ENCODE data around the gene ALS2CL.

ALS2CL gene

DNA sequence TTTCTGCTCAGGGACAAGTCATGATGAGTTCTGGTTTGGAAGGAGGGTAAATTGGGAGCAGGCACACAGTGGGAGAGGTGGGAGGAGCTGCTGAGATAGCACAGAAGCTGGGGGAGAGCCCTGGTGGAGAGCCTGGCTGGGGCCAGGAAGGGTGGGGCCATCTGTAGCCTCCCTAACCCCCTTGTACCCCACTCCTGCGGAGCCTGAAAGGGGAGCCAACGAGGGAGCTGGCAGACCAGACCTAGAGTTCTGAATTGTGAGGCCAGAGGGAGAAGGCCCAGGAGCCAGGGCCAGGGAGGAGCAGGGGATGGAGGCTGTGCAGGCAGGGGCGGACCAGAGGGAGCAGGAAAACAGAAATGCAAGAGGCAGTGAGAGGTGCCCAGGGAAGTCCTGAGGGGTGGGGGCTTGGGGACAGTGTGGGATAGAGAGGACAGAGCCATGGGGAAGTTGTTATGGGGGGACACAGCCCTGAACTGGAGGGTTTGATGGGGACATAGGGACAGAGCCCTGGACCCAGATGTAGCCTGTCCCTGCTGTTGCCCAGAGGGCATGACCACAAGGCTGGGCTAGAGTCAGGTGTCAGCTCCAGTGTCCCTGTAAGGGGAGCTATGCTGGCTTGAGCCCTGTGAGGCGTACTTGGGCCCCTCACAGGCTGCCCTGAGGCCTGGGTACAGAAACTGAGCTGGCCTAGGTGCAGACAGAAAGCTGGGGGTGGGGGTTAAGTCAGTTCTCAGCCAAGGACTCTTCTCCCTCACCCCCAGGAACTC is 8.9 kb upstream of the ALS2CL start:
- no peak for DNase-seq

DNA sequence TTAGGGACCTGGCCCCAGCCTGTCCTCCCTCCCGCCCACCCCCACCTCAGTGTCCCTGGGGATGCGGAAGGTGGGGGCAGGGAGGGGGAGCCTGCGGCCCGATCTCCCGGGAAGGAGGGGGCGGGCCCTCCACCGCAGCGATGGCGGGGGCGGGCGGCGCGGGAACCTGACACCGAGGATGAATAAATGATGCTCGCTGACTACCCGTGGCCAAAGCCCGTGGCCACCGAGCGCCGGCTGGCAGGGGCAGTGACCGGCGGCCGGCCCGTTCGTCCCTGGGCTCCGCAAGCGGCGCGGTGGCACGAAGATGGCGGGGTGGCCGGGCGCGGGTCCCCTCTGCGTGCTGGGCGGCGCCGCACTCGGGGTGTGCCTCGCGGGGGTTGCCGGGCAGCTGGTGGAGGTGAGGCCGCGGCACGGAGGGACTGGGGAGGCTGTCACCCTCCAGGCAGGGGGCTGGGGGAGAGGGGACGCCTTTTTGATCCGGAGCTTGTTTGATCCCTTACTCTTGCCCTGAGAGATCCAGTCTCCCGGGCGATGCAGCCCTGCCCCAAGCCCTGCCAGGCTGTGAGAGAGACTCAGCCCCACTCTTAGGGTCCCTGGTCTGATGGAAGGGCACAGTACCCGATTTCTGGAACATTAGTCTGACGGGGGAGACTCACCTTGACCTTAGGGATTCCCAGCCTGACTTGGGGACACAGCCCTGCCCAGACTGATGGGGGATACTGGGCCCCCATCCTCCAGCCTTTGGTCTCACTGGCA is 7.9 kb upstream of the ALS2CL start, which contains the start of gene TMIE:
Gene TMIE, plus strand, starts transcription at position 212 of the 759 bp plus-strand sequence. Its CDS starts 96 bp downstream, at position 308.
- no peak for DNase-seq

DNA sequence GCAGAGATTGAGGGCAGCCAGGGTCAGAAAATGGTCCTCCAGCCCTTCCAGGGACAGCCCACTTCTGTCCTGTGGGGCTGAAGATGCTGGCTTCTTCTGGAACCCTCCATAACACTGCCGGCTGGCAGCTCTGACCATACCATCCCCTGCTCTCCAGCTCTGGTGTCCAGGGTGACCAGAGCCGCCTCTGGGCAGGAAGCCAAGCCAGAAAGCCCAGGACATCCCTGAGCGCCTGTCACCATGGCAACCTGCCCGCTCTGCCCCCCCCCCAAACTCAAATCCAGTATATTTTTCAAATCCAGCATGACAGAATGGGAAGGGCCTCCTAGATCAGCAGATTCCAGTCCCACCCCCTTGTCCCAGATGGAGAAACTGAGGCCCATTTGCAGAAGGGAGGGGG is 7.3 kb upstream of the ALS2CL start:
- no peak for DNase-seq

DNA sequence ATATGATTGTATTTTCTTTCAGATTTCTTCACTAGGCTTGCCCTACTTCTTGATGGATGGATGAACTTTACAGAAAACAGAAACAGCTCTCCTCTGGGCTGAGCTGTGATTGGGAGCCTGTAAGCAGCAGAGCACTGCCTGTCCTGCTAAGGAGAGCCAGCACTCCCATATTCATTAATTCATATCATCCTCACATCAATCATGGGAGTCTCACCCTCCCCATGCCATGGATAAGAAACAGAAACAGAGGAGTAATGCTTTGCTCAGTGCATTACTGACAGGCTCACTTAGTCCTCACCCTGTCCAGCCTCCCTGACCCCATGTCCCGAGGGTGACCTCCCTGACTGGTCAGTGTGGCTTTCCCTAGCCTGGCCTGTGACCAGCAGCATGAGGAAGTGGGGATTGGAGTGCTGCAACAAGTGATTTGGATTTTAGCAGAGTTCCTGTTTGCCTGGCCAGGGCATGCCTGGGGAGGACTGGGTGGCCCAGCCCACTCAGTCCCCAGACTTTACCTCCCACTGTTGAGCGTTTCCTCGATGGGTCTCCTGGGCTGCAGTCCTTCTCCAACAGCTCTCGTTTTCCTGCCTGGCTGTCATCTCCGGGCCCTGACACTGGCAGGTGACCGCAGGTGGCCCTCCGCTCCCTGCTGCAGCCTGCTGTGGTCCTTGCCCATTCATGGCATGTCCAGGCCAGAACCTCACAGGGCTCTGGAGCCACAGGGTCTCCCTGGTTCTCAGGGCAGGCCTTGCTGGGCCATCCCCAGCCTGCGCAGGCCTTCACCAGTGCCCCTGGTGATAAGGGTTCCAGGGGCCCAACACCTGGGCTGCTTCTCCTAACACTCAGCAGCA is 6.4 kb upstream of the ALS2CL start:
- DNase-seq: no peak

DNA sequence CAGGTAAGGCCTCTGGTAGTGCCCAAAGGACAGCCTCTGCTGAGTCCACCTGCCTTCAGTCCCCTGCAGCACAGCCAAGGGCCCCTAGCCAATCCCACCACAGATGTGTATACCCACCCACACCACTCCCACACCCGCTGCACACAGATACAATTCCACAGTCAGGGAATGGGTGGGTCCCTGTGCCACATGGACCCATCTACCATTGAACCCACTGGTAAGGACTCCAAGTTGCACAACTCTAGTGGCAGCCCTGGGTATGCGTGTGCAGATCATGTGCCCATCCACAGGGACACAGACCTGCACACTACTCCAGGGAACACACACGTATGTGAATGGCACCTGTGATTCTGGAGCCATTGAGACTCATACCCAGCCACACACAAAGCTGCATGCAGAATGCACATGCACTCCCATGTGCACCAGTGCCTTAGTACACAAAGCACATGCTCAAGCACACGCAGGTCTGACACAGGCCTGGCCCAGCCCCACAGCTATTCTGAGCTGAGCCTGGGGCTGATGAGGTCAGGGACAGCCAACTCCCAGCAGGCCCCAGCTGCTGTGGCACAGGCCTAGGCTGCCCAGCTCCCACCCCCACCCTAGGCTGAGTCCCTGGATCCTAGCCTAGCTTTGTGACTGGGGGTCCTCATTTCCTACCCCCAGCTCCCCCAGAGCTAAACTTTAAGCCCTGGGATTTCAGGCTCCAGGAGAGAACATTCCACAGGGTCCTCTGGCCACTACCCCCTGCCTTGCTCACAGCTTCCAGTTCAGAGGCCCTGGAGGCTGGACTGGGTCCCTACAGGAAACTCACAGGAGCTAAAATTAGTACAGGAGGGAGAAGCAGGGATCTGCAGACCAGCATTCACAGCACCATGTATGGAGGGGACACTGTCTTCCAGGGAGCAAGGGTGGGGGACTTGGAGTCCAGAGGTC is 2.7 kb upstream of the ALS2CL start:
- no peak for DNase-seq

DNA sequence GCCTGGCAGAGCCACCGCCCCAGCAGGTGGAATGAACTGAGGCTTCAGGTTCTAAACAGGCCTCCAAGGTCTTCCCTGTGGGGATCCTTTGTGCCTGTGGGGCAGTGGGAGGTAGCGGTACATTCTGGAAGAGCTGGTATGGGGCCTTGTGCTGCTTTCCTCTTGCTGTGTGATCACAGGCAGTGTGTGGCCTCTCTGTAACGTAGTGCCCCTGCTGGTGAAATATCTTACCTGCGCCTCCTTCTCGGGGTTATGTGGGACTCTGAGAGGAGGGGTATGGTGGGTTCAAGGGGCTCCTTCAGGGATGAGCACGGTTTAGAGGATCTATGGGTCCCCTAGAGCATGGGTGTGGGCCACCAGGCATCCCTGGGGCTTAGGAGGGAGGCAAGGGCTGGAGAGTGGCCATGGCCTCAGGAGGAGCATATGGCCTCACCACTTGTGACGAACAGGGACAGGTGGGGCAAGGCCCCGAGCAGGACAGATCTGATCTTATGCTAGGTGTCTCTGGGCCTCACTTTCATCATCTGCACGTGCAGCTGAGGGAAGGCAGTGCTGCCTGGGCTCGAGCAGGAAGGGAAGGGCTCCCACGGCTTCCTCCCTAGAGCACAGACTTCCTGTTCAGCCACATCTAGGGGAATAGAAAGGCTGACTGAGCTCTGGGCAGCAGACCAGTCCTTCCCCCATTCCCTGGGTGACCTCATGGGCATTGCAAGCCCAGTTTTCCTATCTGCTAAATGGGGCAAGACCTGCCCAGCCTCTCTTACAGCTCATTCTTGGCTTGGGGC is 1.9 kb upstream of the ALS2CL start:
- DNase-seq: no peak

DNA sequence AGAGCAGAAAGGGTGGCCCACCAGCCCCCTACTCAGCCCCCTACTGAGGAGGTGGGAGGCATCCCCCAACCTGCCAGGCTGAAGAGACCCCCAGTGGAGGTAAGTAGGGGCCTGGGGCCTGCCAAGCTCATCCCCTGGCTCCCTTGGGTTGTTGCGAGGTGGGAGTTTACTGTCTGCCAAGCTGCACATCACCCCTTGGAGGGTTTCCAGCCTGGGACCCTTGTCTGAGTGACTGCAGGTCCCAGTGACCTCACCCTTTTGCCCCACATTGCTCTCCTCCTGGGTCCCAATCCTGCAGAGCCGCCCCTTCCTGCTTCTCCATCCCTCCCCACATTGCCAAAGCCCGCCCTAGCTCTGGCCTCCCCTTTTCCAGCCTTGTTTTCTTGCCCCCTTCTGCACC is 1.0 kb upstream of the ALS2CL start:
- DNase-seq: no peak

DNA sequence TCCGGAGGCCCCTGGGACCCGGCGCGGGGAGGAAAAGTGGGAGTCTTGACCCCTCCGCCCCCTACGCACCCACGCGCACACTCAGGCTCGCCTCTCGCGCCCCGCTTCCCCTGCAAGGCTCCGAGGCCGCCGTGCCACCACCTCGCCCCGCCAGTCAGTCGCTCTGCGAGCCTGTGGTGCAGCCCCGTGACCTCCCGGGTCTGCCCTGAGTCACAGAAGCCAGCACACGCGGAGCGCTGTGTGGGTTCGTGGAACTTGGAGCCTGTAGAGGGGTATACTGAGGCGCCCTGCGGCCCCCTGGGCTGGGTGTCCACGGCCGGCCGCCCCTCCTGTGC is 380 bp upstream of the ALS2CL start:
- peak; percentile 56 for DNase-seq

DNA sequence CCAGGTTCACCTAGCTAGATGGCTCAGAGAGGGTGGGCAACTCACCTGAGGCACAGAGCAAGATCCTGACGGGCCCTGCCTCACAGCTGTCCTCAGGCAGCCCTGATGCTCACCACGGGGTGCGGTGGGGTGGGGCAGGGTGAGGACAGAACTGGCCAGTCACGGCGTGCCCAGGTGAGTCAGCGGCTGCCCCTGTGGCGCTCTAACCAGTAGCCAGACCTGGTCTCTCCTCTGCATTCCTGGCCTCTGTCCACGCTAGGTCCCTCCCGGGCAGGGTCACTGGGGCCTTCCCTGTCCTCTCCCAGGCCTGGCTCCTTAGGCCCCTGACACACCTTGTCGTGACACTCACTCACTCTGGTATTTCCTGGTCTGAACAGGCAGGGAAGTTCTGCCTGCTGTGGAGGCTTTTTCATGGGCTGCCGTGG is 901 bp downstream of the ALS2CL start:
- no peak for DNase-seq

DNA sequence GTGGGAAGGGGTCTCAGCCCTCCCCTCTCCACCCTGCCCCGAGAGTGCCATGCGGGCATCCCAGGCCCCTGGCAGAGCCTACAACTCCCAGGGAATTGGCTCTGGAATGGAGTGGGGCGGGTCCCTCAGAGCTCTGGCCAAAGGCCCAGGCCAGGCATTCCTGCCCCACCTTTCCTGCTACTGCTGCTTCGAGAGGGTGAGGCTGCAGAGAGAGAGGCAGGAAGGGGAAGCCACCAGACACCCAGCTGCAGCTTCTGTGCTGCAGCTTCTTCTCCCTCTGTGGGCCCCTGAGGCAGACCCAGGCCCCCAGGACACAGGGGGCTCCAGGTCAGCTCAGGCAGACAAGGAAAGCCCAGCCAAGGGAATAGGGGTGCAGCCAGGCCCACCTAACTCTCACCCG is 2.7 kb downstream of the ALS2CL start:
- DNase-seq: no peak

DNA sequence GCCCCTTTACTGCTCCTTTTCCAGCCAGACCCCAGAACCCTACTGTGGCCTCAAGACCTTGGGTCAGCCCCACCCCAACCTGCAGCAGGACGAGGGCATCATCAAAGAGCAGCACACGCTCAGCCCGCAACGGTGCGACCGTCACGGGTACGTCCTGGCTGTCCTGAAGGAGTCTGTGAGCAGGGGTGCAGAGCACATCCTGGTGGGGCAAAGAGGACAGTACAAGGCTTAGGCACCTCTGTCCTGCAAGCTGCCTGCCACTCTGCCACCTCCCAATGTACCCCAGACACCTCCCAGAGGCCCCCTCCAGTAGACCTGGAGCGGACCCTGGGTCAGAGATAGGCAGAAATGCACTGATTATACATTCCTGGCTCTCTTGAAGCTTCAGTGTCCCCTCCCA is 8.0 kb downstream of the ALS2CL start:
- DNase-seq: no peak

DNA sequence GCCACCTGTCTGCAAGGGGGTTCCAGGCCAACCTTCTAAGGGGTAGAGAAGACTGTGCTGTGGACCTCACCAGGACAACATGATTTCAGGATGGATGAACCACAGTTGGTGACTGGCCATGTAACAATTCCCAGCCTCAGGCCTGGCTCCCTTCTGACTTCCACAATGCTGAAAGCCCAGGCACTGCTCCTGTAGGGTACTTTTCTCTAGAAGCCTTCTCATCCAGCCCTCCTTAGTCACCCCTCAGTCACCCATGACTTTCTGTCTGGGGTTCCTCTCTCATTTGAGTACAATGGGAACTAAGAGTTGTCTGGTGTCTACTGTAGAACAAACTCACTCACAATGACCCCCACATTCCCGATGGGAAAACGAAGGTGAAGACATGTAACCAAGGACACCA is 8.6 kb downstream of the ALS2CL start:
- no peak for DNase-seq

DNA sequence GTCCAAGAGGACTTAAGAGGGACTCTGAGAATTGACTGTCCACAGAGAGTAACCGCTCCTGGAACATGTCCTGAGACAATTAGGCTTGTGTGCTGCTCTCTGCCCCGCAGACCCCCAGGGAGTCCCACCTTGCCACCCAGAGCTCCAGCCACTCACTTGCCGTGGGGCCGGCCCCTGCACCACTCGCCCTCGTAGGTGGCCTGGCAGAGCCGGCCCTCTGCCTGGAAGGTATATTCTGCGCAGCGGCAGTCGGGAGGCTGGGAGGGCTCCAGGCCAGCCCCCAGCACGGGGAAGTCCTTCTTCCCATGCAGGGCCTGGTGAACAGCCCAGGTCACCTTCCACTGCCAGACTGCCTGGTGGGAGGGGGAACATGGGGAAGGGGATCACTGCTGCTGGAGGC is 10.5 kb downstream of the ALS2CL start:
- DNase-seq: no peak

DNA sequence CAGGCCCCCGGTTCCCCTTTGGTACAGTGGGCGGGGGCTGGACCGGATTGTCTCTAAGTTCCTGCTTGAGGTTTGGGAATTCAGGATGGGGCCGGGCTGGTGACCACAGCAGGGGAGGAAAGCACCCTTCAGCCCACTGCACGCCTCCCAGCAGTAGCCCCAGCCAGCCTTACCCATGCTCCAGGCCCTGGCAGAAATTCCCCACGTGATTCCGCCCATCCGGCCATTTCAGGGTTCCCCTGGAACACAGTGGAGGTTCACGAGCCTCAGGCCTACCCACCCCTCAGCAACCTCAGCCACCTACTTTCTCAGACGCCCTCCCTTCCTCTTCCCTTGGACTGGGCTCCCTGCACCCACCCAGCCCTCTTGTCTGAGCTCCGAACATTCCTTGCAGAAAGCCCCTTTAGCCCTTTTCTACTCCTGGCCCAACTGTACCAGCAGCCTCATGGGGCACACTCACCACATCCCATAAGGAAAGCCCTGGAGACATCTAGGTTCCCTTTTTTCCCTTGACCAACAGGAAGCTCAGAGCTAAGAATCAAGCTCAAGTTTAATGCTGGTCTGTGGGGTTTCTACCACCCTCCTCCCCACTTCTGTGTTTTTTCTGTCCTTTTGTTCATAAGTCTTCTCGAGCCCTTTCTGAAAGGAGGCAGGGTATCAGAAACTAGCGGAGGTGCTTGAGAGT is 11.5 kb downstream of the ALS2CL start:
- no peak for DNase-seq

DNA sequence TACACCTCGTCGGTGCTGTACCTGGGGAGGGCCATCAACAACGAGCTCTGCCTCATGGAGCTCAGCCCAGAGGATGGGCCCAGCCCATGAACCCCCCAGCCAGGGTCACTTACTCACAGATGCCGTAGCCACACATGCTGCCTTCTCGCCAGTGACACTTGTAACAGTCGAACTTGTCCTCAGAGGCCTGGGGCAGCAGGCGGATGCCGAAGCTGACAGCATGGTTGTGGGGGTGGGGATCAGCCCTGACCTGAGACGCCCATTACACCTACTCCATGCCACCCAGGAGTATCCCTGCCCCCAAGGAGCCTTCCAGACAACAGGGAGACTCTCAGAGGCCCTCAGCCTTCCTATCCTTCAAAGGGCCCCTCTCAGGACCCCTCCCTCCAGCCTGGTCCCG is 12.1 kb downstream of the ALS2CL start:
- DNase-seq: no peak

DNA sequence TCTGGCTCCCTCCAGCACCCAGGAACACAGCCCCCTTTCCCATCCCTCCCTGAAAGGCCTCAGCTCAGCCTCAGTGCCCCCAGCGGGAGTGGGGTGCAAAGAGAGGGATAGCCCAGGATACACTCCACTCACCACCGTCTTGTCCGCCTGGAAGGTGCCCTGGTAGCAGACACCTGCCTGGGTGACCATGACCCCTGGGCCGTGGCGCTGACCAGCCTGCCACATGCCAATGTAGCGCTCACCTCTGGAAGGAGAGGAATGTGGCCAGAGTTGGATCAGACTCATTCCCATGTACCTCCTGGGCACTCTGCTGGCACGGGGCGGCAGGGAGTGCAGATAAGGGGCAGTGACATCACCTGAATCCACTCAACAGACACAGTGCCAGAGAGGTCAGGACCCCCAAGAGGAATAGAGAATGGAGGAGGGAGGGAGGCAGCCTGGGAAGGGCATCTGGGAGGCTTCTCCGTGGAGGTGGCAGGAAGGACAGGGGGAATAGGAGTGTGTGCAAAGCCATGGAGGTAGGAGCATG is 13.1 kb downstream of the ALS2CL start:
- DNase-seq: no peak

DNA sequence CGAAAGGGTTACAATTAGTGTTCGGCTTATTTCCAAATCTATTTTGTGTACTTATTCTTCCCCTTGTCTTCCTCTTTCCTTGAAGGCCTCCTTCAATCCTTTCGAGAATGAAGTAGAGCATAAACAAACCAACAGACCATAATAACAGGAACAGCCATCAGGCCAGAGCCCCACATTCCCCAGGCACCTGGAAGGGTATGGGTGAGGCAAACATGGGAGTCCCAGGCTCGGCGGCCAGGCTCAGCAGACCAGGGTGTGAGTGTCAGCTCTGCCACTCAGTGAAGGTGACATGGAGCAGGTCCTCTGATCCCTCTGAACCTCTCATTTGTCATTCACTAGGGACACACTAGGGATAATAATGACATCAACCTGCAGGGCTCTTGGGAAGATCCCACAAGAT is 13.8 kb downstream of the ALS2CL start:
- DNase-seq: no peak

DNA sequence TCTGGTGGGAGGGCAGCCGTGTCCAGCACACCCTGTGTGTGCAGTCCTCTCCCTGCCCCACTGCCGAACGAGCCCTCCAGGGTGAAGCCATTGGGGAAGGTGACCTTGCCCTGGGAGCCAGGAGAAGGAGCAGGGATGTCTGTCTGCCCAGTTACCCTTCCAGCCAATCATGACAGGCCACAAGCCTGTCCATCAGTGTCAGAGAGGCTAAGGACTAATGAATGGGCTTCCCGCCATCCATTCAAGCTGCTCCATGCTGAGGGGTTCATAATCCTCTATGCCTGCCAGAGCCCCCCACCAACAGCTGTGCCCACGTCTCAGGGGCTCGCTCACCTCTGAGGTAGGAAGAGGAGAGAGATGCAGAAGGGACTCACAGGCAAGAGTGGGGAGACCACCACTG is 15.2 kb downstream of the ALS2CL start:
- DNase-seq: no peak

DNA sequence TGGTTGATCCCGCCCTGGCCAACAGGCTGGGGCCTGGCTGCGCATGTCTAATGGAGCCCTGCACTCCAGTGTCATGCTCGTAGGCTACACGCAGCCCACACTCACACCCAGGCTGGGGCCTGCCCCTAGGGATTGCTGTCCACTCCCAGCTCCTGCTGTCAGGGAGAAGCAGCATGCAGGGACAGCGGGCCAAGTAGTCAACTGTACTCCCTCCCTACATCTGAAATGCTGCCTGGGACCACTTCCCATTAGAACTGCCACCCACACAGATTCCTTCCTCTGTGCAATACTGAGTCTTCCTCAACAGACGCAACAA is 16.1 kb downstream of the ALS2CL start:
- DNase-seq: no peak
